Astrocyte (in vitro differentiated cells and primary cell): ENCODE measurements around the gene DNAJB2. TPM values are rescaled to one million over a fixed set of nuclear protein-coding genes. Genes with fewer than 3 reads are reported as not detected.
A peak's percentile ranks its signal among the peaks of the same experiment; 100 is the strongest.

Experiments used
- DNase-seq: peaks from one replicate; pipeline ENCODE4 v3.0.0-alpha.2; 2010; ENCODE audit warnings: low read depth
- FAIRE-seq: peaks from 2 replicates; lab custom pipeline; 2011; peaks lifted over from hg19 to GRCh38; lab: Jason Lieb, UNC
- H2AFZ ChIP-seq: 2 replicates; pipeline ENCODE4 v1.6.0; 2012; ENCODE audit warnings: low read depth, low read length, inconsistent platforms
- H3K27ac ChIP-seq: 2 replicates; pipeline ENCODE4 v1.5.1; 2011; ENCODE audit warnings: low read depth, low read length, inconsistent platforms
- H3K27me3 ChIP-seq: 2 replicates; pipeline ENCODE4 v1.6.0; 2011; ENCODE audit warnings: low read length, inconsistent platforms; ENCODE audit not compliant: insufficient read depth
- H3K36me3 ChIP-seq: 2 replicates; pipeline ENCODE4 v1.5.1; 2011; ENCODE audit warnings: low read length, inconsistent platforms; ENCODE audit not compliant: insufficient read depth
- H3K4me1 ChIP-seq: 2 replicates; pipeline ENCODE4 v1.5.1; 2011; ENCODE audit warnings: low read length, inconsistent platforms; ENCODE audit not compliant: insufficient read depth
- H3K4me2 ChIP-seq: 2 replicates; pipeline ENCODE4 v1.6.0; 2012; ENCODE audit warnings: low read length, inconsistent platforms
- H3K4me3 ChIP-seq: 2 replicates; pipeline ENCODE4 v1.5.1; 2011; ENCODE audit warnings: low read depth, mild to moderate bottlenecking, low read length, inconsistent platforms; ENCODE audit not compliant: insufficient read depth
- H3K79me2 ChIP-seq: 2 replicates; pipeline ENCODE4 v1.6.0; 2012; ENCODE audit warnings: mild to moderate bottlenecking, low read length, inconsistent platforms; ENCODE audit not compliant: insufficient read depth
- H3K9ac ChIP-seq: 2 replicates; pipeline ENCODE4 v1.6.0; 2012; ENCODE audit warnings: mild to moderate bottlenecking, low read length, inconsistent platforms
- H3K9me3 ChIP-seq: 2 replicates; pipeline ENCODE4 v1.5.1; 2012; ENCODE audit warnings: low read depth, mild to moderate bottlenecking, low read length, inconsistent platforms; ENCODE audit not compliant: insufficient read depth
- H4K20me1 ChIP-seq: 2 replicates; pipeline ENCODE4 v1.6.0; 2012; ENCODE audit warnings: low read length, inconsistent platforms; ENCODE audit not compliant: insufficient read depth
- H3K27ac Mint-ChIP-seq: one replicate; pipeline ENCODE4 v1.8.0; 2021; ENCODE audit warnings: mild to moderate bottlenecking, mixed read lengths; ENCODE audit not compliant: unreplicated experiment
- H3K27me3 Mint-ChIP-seq: one replicate; pipeline ENCODE4 v1.8.0; 2021; ENCODE audit warnings: low read depth, mixed read lengths; ENCODE audit not compliant: unreplicated experiment
- H3K36me3 Mint-ChIP-seq: one replicate; pipeline ENCODE4 v1.8.0; 2021; ENCODE audit warnings: low read depth, mixed read lengths; ENCODE audit not compliant: unreplicated experiment
- H3K4me1 Mint-ChIP-seq: one replicate; pipeline ENCODE4 v1.8.0; 2021; ENCODE audit warnings: low read depth, mixed read lengths; ENCODE audit not compliant: unreplicated experiment
- H3K4me3 Mint-ChIP-seq: one replicate; pipeline ENCODE4 v1.8.0; 2021; ENCODE audit warnings: mild to moderate bottlenecking, moderate library complexity, mixed read lengths; ENCODE audit not compliant: unreplicated experiment
- H3K9me3 Mint-ChIP-seq: one replicate; pipeline ENCODE4 v1.8.0; 2021; ENCODE audit warnings: mild to moderate bottlenecking, mixed read lengths; ENCODE audit not compliant: unreplicated experiment
- CTCF ChIP-seq: IDR thresholded peaks from 2 replicates; pipeline ENCODE4 v1.5.1; 2011; ENCODE audit warnings: low read depth, mild to moderate bottlenecking, inconsistent platforms, low read length, moderate library complexity; ENCODE audit not compliant: insufficient read depth
- EZH2 ChIP-seq: IDR thresholded peaks from 2 replicates; pipeline ENCODE4 v1.6.1; 2012; ENCODE audit warnings: mild to moderate bottlenecking, low read length, inconsistent platforms; ENCODE audit not compliant: insufficient read depth
- total RNA-seq: library from RNA; stranded (reverse); gene quantifications from 2 replicates; pipeline ENCODE4 v1.2.1, GENCODE V29; 2021

DNAJB2 gene
- total RNA-seq, 1 donor from 2014 or later = 53.9 TPM

- H3K36me3 Mint-ChIP-seq = peaks cover 5% of the 10 kb centered on the region
- H3K27ac Mint-ChIP-seq = peak within 1 kb of the TSS; percentile 41
- Histone ChIP-seq H3K4me3 (peak within 1 kb of the TSS; percentile 47), H3K27ac (no peak within 1 kb of the TSS), H3K79me2 (peaks cover under 1% of the 10 kb centered on the region), H3K27me3 (peaks cover 22% of the 10 kb centered on the region), H3K4me1 (peaks cover 48% of the 10 kb centered on the region), H4K20me1 (peaks cover 4% of the 10 kb centered on the region), H3K9ac (peak within 1 kb of the TSS; percentile 60), H2AFZ (peak within 1 kb of the TSS; percentile 72), H3K9me3 (no peaks in the 10 kb centered on the region), H3K36me3 (no peaks in the 10 kb centered on the region), H3K4me2 (peak within 1 kb of the TSS; percentile 94)
- DNase-seq (peak; percentile 34), FAIRE-seq (no peak)
- no peaks in the 10 kb centered on the region for H3K9me3 Mint-ChIP-seq
- TF ChIP-seq CTCF (no peak), EZH2 (peak; percentile 21)
- peaks cover 21% of the 10 kb centered on the region for H3K27me3 Mint-ChIP-seq
- peak within 1 kb of the TSS; percentile 82 for H3K4me3 Mint-ChIP-seq
- H3K4me1 Mint-ChIP-seq = peaks cover 36% of the 10 kb centered on the region
Measured at GRCh38 chr2:219252900-219253752, 26.0 kb upstream of the DNAJB2 start, which contains the start of gene TUBA4B. Gene TUBA4B (plus strand): TSS chr2:219253243. CDS start chr2:219253408, 165 bp downstream.

- peaks cover 21% of the 10 kb centered on the region for H3K27me3 Mint-ChIP-seq
- peak; percentile 18 for DNase-seq
Measured at GRCh38 chr2:219253753-219254589, 25.2 kb upstream of the DNAJB2 start, which contains the start of gene TUBA4A. Gene TUBA4A (minus strand): TSS chr2:219253918. CDS start chr2:219253858, 60 bp downstream.

More at GRCh38 chr2:219253753-219254589, 25.2 kb upstream of the DNAJB2 start, which contains the start of gene TUBA4A:
- H3K4me2 ChIP-seq = peak within 1 kb of the TSS; percentile 94
- H3K36me3 ChIP-seq = no peaks in the 10 kb centered on the region
- no peak within 1 kb of the TSS for H3K27ac ChIP-seq
- peak within 1 kb of the TSS; percentile 72 for H2AFZ ChIP-seq
- no peak for FAIRE-seq
- peaks cover 24% of the 10 kb centered on the region for H3K27me3 ChIP-seq
- H4K20me1 ChIP-seq = peaks cover 4% of the 10 kb centered on the region
- peaks cover 45% of the 10 kb centered on the region for H3K4me1 ChIP-seq
- Mint-ChIP-seq H3K4me3 (peak within 1 kb of the TSS; percentile 82), H3K4me1 (peaks cover 30% of the 10 kb centered on the region), H3K36me3 (peaks cover 3% of the 10 kb centered on the region), H3K27ac (peak within 1 kb of the TSS; percentile 74), H3K9me3 (no peaks in the 10 kb centered on the region)
- H3K79me2 ChIP-seq = no peaks in the 10 kb centered on the region
- no peaks in the 10 kb centered on the region for H3K9me3 ChIP-seq
- H3K9ac ChIP-seq = peak within 1 kb of the TSS; percentile 60
- TF ChIP-seq CTCF (no peak), EZH2 (peak; percentile 80)
- peak within 1 kb of the TSS; percentile 47 for H3K4me3 ChIP-seq
